Fibroblast of the aortic adventitia (primary cell): Measurements from ENCODE around the gene U2SURP. TPM values are rescaled to one million over a fixed set of nuclear protein-coding genes. Genes with fewer than 3 reads are reported as not detected.

Source experiments
- DNase-seq: peaks from one replicate; pipeline ENCODE4 v3.0.0-alpha.2; 2010; ENCODE audit warnings: low read depth
- H3K4me3 ChIP-seq: 2 replicates; pipeline ENCODE4 v1.5.1; 2011; ENCODE audit warnings: low read depth, mild to moderate bottlenecking, control low read depth, low read length, moderate library complexity
- CTCF ChIP-seq: IDR thresholded peaks from 2 replicates; pipeline ENCODE4 v1.5.1; 2011; ENCODE audit warnings: mild to moderate bottlenecking, low read length, control low read depth, inconsistent platforms; ENCODE audit not compliant: insufficient read depth
- total RNA-seq: library from RNA; depleted of rRNA; stranded (reverse); fragments of >200 nt; gene quantifications from 2 replicates; pipeline ENCODE4 v1.2.3, GENCODE V29; 2012; ENCODE audit warnings: low replicate concordance

The U2SURP gene
- total RNA-seq, 1 donor: 99.1 TPM

- TF ChIP-seq CTCF: no peak
- DNase-seq: no peak
- no peak overlapping the region for H3K4me3 ChIP-seq
These were observed 97.8 kb downstream of the U2SURP start for GRCh38 chr3:143099210-143099609.

- H3K4me3 ChIP-seq: no peak overlapping the region
- DNase-seq: no peak
- no peak for TF ChIP-seq CTCF
These were observed 98.3 kb downstream of the U2SURP start for GRCh38 chr3:143099690-143100089.

GRCh38 chr3:143100451-143100850, 99.1 kb downstream of the U2SURP start:
- H3K4me3 ChIP-seq: no peak overlapping the region
- TF ChIP-seq CTCF: no peak
- DNase-seq: no peak

- no peak for DNase-seq
- no peak overlapping the region for H3K4me3 ChIP-seq
- TF ChIP-seq CTCF: no peak
These were observed 100.5 kb downstream of the U2SURP start for GRCh38 chr3:143101792-143102381.

- no peak for TF ChIP-seq CTCF
- H3K4me3 ChIP-seq: no peak overlapping the region
- DNase-seq: no peak
These were observed 102.3 kb downstream of the U2SURP start for GRCh38 chr3:143103652-143104051.

GRCh38 chr3:143105170-143105569, 103.8 kb downstream of the U2SURP start:
- no peak for DNase-seq
- no peak overlapping the region for H3K4me3 ChIP-seq
- no peak for TF ChIP-seq CTCF

- no peak overlapping the region for H3K4me3 ChIP-seq
- no peak for DNase-seq
- no peak for TF ChIP-seq CTCF
These were observed 108.5 kb downstream of the U2SURP start for GRCh38 chr3:143109861-143110260.
